C4-2B (cell line): Measurements from ENCODE around the gene SPTSSB.

Source experiments
- ZFX ChIP-seq: fragments of 450-650 bp; IDR thresholded peaks from 2 replicates; pipeline ENCODE4 v1.6.1; 2017
- TF ChIP-seq, protein P1 (sequence below): fragments of 450-650 bp; conservative IDR thresholded peaks from 2 replicates; pipeline ENCODE4 v1.5.1; 2017; ENCODE audit warnings: mild to moderate bottlenecking

DNA sequence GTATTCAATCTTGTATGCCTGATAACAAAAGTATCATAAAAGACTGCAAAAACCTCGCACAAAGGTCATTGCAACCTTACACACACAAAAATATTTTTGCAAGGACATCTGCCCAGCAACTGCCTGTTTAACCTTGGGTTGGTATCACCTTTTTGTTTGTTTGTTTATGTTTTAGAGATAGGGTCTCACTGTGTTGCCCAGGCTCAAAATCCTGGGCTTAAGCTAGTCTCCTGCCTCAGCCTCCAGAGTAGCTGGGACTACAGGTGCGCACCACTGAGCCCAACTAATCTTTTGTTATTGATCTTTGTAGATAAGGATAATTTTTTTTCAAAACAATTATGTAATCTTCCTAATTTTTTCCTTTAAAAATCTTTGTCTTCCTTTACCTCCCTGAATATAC is 54.2 kb downstream of the SPTSSB start:
- TF ChIP-seq, protein P1, sequence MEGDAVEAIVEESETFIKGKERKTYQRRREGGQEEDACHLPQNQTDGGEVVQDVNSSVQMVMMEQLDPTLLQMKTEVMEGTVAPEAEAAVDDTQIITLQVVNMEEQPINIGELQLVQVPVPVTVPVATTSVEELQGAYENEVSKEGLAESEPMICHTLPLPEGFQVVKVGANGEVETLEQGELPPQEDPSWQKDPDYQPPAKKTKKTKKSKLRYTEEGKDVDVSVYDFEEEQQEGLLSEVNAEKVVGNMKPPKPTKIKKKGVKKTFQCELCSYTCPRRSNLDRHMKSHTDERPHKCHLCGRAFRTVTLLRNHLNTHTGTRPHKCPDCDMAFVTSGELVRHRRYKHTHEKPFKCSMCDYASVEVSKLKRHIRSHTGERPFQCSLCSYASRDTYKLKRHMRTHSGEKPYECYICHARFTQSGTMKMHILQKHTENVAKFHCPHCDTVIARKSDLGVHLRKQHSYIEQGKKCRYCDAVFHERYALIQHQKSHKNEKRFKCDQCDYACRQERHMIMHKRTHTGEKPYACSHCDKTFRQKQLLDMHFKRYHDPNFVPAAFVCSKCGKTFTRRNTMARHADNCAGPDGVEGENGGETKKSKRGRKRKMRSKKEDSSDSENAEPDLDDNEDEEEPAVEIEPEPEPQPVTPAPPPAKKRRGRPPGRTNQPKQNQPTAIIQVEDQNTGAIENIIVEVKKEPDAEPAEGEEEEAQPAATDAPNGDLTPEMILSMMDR = no peak
- no peak for TF ChIP-seq ZFX
